Upper lobe of left lung (tissue), 4 donors: Measurements from ENCODE around the gene FLII.

Experiments
- EP300 ChIP-seq, 4 donors: sonication (generic); formaldehyde crosslinking; IDR thresholded peaks; one replicate each; pipeline ENCODE4 v1.5.1; 2017; ENCODE audit warnings: antibody characterized with exemption in 4 of 4, control low read depth in 2 of 4
- POLR2A ChIP-seq, 4 donors: fragments of 450-650 bp; IDR thresholded peaks; one replicate each; pipeline ENCODE4 v1.5.1; 2016 to 2017; ENCODE audit warnings: antibody characterized with exemption in 4 of 4, mild to moderate bottlenecking in 2 of 4
- POLR2AphosphoS5 ChIP-seq, 2 donors: sonication (generic); formaldehyde crosslinking; IDR thresholded peaks; one replicate each; pipeline ENCODE4 v1.5.1; 2017; ENCODE audit warnings: antibody characterized with exemption in 2 of 2
- TF ChIP-seq, protein P1 (sequence below), 6 experiments: fragments of 450-650 bp in 4 of 6; fragments of 200-600 bp in 2 of 6; sonication (generic) in 2 of 6; IDR thresholded peaks; one replicate each; pipeline ENCODE4 v1.5.1; 2016 to 2019; ENCODE audit warnings: antibody characterized with exemption in 6 of 6

DNA sequence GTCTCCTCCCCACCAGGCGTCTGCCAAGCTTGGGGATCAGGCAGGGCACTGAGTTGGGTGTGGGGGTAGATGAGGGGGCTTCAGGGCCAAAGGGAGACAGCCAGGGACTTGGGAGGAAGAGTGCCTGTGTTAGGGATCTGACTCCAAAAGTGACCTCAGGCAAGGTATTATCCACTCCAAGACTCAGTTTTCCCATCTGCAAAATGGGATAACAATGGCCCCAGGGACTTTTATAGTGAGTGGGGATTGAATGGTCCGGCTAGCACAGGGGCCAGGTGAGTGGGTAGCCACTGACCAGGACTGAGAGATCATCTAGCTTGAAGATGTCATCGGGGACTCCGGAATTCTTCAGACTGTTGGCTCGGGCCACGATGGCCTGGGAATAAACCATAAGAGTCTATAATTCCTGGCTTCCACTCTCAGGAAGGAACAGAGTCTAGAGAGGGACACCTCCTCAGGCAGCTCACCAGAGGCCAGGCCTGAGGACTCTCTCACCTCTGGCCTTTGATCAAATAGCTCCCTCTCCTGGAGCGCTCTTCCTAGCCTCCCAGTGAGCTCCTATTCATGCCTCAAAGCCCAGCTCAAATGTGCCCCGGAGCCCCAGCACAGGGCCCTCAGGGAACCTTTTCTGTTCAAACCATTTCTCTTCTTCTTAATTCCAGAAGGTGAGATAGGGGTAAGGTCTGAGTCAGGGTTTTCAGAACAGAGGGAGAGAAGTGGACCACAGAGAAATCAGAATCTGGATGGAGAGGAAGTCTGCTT is 3.5 kb downstream of the FLII start:
- TF ChIP-seq, protein P1, sequence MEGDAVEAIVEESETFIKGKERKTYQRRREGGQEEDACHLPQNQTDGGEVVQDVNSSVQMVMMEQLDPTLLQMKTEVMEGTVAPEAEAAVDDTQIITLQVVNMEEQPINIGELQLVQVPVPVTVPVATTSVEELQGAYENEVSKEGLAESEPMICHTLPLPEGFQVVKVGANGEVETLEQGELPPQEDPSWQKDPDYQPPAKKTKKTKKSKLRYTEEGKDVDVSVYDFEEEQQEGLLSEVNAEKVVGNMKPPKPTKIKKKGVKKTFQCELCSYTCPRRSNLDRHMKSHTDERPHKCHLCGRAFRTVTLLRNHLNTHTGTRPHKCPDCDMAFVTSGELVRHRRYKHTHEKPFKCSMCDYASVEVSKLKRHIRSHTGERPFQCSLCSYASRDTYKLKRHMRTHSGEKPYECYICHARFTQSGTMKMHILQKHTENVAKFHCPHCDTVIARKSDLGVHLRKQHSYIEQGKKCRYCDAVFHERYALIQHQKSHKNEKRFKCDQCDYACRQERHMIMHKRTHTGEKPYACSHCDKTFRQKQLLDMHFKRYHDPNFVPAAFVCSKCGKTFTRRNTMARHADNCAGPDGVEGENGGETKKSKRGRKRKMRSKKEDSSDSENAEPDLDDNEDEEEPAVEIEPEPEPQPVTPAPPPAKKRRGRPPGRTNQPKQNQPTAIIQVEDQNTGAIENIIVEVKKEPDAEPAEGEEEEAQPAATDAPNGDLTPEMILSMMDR (IDR thresholded peaks at IDR 0.05) = no peak
- TF ChIP-seq POLR2AphosphoS5 (IDR thresholded peaks at IDR 0.05) (no peak), POLR2A (IDR thresholded peaks at IDR 0.05) (no peak), EP300 (IDR thresholded peaks at IDR 0.05) (no peak)
